WTC11 (cell line): Measurements from ENCODE around the gene PDIA3. TPM values are rescaled to one million over a fixed set of nuclear protein-coding genes. Genes with fewer than 3 reads are reported as not detected.

Experiments
- ATAC-seq: fragments of 200-7000 bp; cut with Tn5 transposase; 2 replicates; pipeline ENCODE4 v1.10.0; 2021; ENCODE audit warnings: mild to moderate bottlenecking, moderate library complexity
- CTCF ChIA-PET: fragments of 300-600 bp; sonication (Branson Sonifier 250); formaldehyde crosslinking; loops from one replicate; lab custom pipeline; 2021; ENCODE audit warnings: antibody characterized with exemption; lab: Charles Lee
- POLR2A ChIA-PET: fragments of 350-600 bp; sonication (Branson Sonifier 250); formaldehyde crosslinking; loops from one replicate; lab custom pipeline; 2021; ENCODE audit warnings: antibody characterized with exemption; lab: Charles Lee
- DNase-seq: peaks from one replicate; pipeline ENCODE4 v3.0.0; 2021; ENCODE audit warnings: low spot score
- H3K27ac Mint-ChIP-seq: 2 replicates; pipeline ENCODE4 v1.8.0; 2021; ENCODE audit warnings: mixed read lengths
- H3K27me3 Mint-ChIP-seq: 2 replicates; pipeline ENCODE4 v1.8.0; 2021; ENCODE audit warnings: low read depth, mild to moderate bottlenecking, moderate library complexity, mixed read lengths
- H3K36me3 Mint-ChIP-seq: 2 replicates; pipeline ENCODE4 v1.8.0; 2021; ENCODE audit warnings: mixed read lengths
- H3K4me1 Mint-ChIP-seq: 2 replicates; pipeline ENCODE4 v1.8.0; 2022; ENCODE audit warnings: mixed read lengths
- H3K4me3 Mint-ChIP-seq: 2 replicates; pipeline ENCODE4 v1.8.0; 2021; ENCODE audit warnings: mild to moderate bottlenecking, moderate library complexity, mixed read lengths
- H3K9me3 Mint-ChIP-seq: 2 replicates; pipeline ENCODE4 v1.8.0; 2021; ENCODE audit warnings: mixed read lengths
- AFF4 ChIP-seq: sonication (generic); formaldehyde crosslinking; IDR thresholded peaks from 2 replicates; pipeline ENCODE4 v1.8.1; 2023; ENCODE audit warnings: mild to moderate bottlenecking, missing genetic modification reagents, borderline replicate concordance
- ARID4B ChIP-seq: sonication (generic); formaldehyde crosslinking; IDR thresholded peaks from 2 replicates; pipeline ENCODE4 v1.8.0; 2023; ENCODE audit warnings: missing genetic modification reagents, mild to moderate bottlenecking, borderline replicate concordance
- CTCF ChIP-seq: fragments of 200-600 bp; IDR thresholded peaks from 2 replicates; pipeline ENCODE4 v1.8.0; 2022; ENCODE audit warnings: antibody characterized with exemption
- E2F1 ChIP-seq: sonication (generic); formaldehyde crosslinking; IDR thresholded peaks from 2 replicates; pipeline ENCODE4 v1.8.0; 2022; ENCODE audit warnings: mild to moderate bottlenecking, missing genetic modification reagents
- ELF4 ChIP-seq: sonication (generic); formaldehyde crosslinking; IDR thresholded peaks from 2 replicates; pipeline ENCODE4 v1.8.1; 2022; ENCODE audit warnings: low read depth, mild to moderate bottlenecking, moderate library complexity, missing genetic modification reagents
- ESRRA ChIP-seq: sonication (generic); formaldehyde crosslinking; IDR thresholded peaks from 2 replicates; pipeline ENCODE4 v1.8.1; 2022; ENCODE audit warnings: mild to moderate bottlenecking, missing genetic modification reagents, borderline replicate concordance
- ETV6 ChIP-seq: sonication (generic); formaldehyde crosslinking; IDR thresholded peaks from 2 replicates; pipeline ENCODE4 v1.8.1; 2022; ENCODE audit warnings: mild to moderate bottlenecking, missing genetic modification reagents
- FOXP4 ChIP-seq: sonication (generic); formaldehyde crosslinking; IDR thresholded peaks from 2 replicates; pipeline ENCODE4 v1.8.0; 2022; ENCODE audit warnings: mild to moderate bottlenecking, missing genetic modification reagents
- HMGXB4 ChIP-seq: sonication (generic); formaldehyde crosslinking; IDR thresholded peaks from 2 replicates; pipeline ENCODE4 v1.8.1; 2023; ENCODE audit warnings: mild to moderate bottlenecking, moderate library complexity, missing genetic modification reagents
- JAZF1 ChIP-seq: fragments of 250-450 bp; sonication (Bioruptor Pico); IDR thresholded peaks from 2 replicates; pipeline ENCODE4 v1.9.0; 2021; ENCODE audit warnings: moderate library complexity, mild to moderate bottlenecking, inconsistent platforms
- NFE2L1 ChIP-seq: sonication (generic); formaldehyde crosslinking; IDR thresholded peaks from 2 replicates; pipeline ENCODE4 v1.8.1; 2023; ENCODE audit warnings: missing genetic modification reagents
- SMAD4 ChIP-seq: sonication (generic); formaldehyde crosslinking; IDR thresholded peaks from 2 replicates; pipeline ENCODE4 v1.8.0; 2022; ENCODE audit warnings: mild to moderate bottlenecking, missing genetic modification reagents
- TCF7 ChIP-seq: sonication (generic); formaldehyde crosslinking; IDR thresholded peaks from 2 replicates; pipeline ENCODE4 v1.8.0; 2022; ENCODE audit warnings: mild to moderate bottlenecking, low read depth, missing genetic modification reagents, moderate library complexity
- ZBTB21 ChIP-seq: sonication (generic); formaldehyde crosslinking; IDR thresholded peaks from 2 replicates; pipeline ENCODE4 v1.8.1; 2023; ENCODE audit warnings: mild to moderate bottlenecking, missing genetic modification reagents, borderline replicate concordance
- ZNF138 ChIP-seq: sonication (generic); formaldehyde crosslinking; conservative IDR thresholded peaks from 2 replicates; pipeline ENCODE4 v1.8.1; 2022; ENCODE audit warnings: mild to moderate bottlenecking, moderate library complexity, missing genetic modification reagents
- ZNF317 ChIP-seq: sonication (generic); formaldehyde crosslinking; IDR thresholded peaks from 2 replicates; pipeline ENCODE4 v1.8.1; 2023; ENCODE audit warnings: low read depth, mild to moderate bottlenecking, moderate library complexity, missing genetic modification reagents, borderline replicate concordance
- total RNA-seq: library from RNA; stranded (reverse); gene quantifications from 3 replicates; pipeline ENCODE4 v1.2.3, GENCODE V29; 2021

The PDIA3 gene
- total RNA-seq, 1 experiment from 2014 or later, result 630 TPM

GRCh38 chr15:43769584-43770228 is 23.5 kb downstream of the PDIA3 start:
- no peaks in the 10 kb centered on the region for H3K9me3 Mint-ChIP-seq

GRCh38 chr15:43771816-43772215 is 25.6 kb downstream of the PDIA3 start:
- TF ChIP-seq ARID4B (CRISPR knock-in tag), result no peak
- no peak for TF ChIP-seq ZNF317
- TF ChIP-seq NFE2L1 (CRISPR knock-in tag), result no peak
- no peak for TF ChIP-seq TCF7 (CRISPR knock-in tag)
- no peak for TF ChIP-seq JAZF1 (CRISPR knock-in tag)
- no peak for TF ChIP-seq ZBTB21 (CRISPR knock-in tag)
- Mint-ChIP-seq H3K9me3 (no peaks in the 10 kb centered on the region), H3K27me3 (no peaks in the 10 kb centered on the region), H3K27ac (no peak overlapping the region), H3K4me3 (no peak overlapping the region), H3K36me3 (peaks cover 62% of the 10 kb centered on the region), H3K4me1 (peaks cover 13% of the 10 kb centered on the region)
- DNase-seq (no peak), ATAC-seq (no peak)
- ChIA-PET CTCF (interaction anchor here (0.6 kb wide), 1 partner anchor 22 kb away, joined by 3 read pairs; no protein-coding TSS in a partner anchor), POLR2A (no interaction called here)

More at GRCh38 chr15:43769584-43770228, 23.5 kb downstream of the PDIA3 start:
- Mint-ChIP-seq H3K27me3 (no peaks in the 10 kb centered on the region), H3K36me3 (peaks cover 83% of the 10 kb centered on the region), H3K4me1 (peaks cover 1% of the 10 kb centered on the region), H3K4me3 (no peak overlapping the region), H3K27ac (peak overlapping the region; percentile 55; the same call in 1 of the 2 replicates)
- peak; percentile 78 for DNase-seq
- TF ChIP-seq CTCF (peak; percentile 54), ZNF138 (CRISPR knock-in tag) (no peak)
- POLR2A ChIA-PET, result no interaction called here
- ATAC-seq, result peak; percentile 81
- CTCF ChIA-PET, result interaction anchor here (0.7 kb wide), 1 partner anchor 31 kb away, joined by 3 read pairs; the partner anchor contains the start of genes HYPK and SERINC4

GRCh38 chr15:43772624-43773023 is 26.4 kb downstream of the PDIA3 start:
- CTCF ChIA-PET, result no interaction called here
- POLR2A ChIA-PET, result no interaction called here
- Mint-ChIP-seq H3K27me3 (no peaks in the 10 kb centered on the region), H3K4me3 (no peak overlapping the region), H3K9me3 (no peaks in the 10 kb centered on the region), H3K4me1 (peaks cover 13% of the 10 kb centered on the region), H3K36me3 (peaks cover 57% of the 10 kb centered on the region), H3K27ac (no peak overlapping the region)
- no peak for ATAC-seq
- DNase-seq, result no peak
- TF ChIP-seq ESRRA (CRISPR knock-in tag), result no peak
- TF ChIP-seq AFF4 (CRISPR knock-in tag), result no peak
- TF ChIP-seq E2F1 (CRISPR knock-in tag), result no peak
- TF ChIP-seq FOXP4 (CRISPR knock-in tag), result no peak
- TF ChIP-seq ETV6 (CRISPR knock-in tag), result no peak
- no peak for TF ChIP-seq SMAD4 (CRISPR knock-in tag)
- no peak for TF ChIP-seq ELF4
- TF ChIP-seq HMGXB4 (CRISPR knock-in tag), result no peak
